ENCODE data around the gene LSM3. TPM values are rescaled to one million over a fixed set of nuclear protein-coding genes. Genes with fewer than 3 reads are reported as not detected.

The LSM3 gene
- total and polyA plus RNA-seq, 2 experiments from 2014 or later, result 12.4 to 22.1 TPM

DNA sequence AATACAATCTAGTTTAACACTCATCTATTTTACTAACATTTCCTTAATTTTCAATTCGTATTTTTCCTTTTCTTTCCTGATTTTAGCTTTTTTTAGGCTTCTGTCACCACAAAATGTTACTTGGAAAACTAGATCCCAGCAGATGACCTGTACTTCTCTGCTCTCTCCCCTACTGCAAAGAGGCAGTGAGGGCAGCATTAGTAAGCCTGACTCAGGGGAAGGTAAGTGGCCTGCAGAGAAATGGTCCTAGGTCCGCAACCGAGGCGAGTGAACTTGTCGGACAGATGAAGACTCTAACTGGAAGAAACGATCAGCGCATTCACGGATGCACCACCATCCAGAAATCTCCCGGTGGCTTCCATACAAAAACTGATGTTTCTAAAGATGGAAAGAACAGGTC lies 33.4 kb upstream of the LSM3 start:
- TF ChIP-seq EZH2phosphoT487 (IDR thresholded peaks at IDR 0.05; ENCODE audit: low read depth, severe bottlenecking, unreplicated experiment) (no peak), EZH2 (IDR thresholded peaks at IDR 0.05; ENCODE audit: borderline replicate concordance) (no peak)
- TF ChIP-seq, protein P1, sequence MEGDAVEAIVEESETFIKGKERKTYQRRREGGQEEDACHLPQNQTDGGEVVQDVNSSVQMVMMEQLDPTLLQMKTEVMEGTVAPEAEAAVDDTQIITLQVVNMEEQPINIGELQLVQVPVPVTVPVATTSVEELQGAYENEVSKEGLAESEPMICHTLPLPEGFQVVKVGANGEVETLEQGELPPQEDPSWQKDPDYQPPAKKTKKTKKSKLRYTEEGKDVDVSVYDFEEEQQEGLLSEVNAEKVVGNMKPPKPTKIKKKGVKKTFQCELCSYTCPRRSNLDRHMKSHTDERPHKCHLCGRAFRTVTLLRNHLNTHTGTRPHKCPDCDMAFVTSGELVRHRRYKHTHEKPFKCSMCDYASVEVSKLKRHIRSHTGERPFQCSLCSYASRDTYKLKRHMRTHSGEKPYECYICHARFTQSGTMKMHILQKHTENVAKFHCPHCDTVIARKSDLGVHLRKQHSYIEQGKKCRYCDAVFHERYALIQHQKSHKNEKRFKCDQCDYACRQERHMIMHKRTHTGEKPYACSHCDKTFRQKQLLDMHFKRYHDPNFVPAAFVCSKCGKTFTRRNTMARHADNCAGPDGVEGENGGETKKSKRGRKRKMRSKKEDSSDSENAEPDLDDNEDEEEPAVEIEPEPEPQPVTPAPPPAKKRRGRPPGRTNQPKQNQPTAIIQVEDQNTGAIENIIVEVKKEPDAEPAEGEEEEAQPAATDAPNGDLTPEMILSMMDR (IDR thresholded peaks at IDR 0.05; ENCODE audit: poor library complexity), result no peak
- no peaks in the 10 kb centered on the region for H4K20me1 ChIP-seq (ENCODE audit: insufficient read depth, poor library complexity, severe bottlenecking)
- no peaks in the 10 kb centered on the region for H3K36me3 ChIP-seq (replicated peaks; ENCODE audit: insufficient read depth, low read depth)
- no peaks in the 10 kb centered on the region for H3K79me2 ChIP-seq
- H3K27ac ChIP-seq, result peak overlapping the region; percentile 95
- no peak for DNase-seq (ENCODE audit: low spot score)
- no peaks in the 10 kb centered on the region for H3K27me3 ChIP-seq
- no peak overlapping the region for H3K4me3 ChIP-seq
- H3K4me2 ChIP-seq, result peak overlapping the region; percentile 64
- no peaks in the 10 kb centered on the region for H3K9me2 ChIP-seq (replicated peaks; ENCODE audit: insufficient read depth)
- H3K4me1 ChIP-seq (ENCODE audit: insufficient read depth), result peaks cover 22% of the 10 kb centered on the region
- no peaks in the 10 kb centered on the region for H3K9me3 ChIP-seq (ENCODE audit: low read depth)
- 92% methylated on average over 9 of the region's 9 CpGs for WGBS (ENCODE audit: low lambda C conversion rate, missing lambda C conversion rate)
- H2AFZ ChIP-seq, result no peak overlapping the region

DNA sequence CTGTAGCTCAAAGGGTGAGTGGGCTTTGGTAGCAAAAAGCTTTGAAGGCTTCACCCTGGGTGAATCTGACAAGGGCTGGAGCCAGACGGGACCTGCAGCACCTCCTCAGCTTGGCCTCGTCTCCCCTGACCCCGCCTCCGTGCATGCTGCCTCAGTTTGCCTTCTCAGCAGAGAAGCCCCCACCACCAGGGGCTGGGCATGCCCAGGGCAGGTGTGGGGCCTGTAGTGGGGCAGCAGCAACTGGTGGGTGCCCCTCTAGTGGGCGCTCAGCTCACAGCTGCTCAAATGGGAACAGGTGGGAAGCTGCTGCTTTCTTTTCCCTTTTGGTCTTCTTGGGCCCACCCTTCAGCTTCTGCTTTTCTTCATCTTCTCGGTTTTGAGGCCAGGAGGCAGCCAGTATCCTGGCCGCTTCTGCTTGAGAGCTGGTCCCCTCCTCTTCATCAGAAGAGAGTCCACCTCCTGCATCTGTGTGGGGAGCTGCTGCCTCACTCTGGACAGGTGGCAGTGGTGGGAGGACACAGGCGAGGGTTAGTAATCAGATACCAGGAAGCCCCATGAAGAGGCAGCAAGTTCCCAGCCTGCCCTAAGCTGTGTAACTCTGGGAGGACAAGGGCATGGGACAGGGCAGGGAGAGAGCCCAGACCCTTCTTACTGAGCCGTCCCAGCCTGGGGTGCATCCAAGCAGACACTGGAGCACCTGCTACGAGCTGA lies 32.8 kb upstream of the LSM3 start:
- no peak overlapping the region for H2AFZ ChIP-seq
- H3K4me1 ChIP-seq (ENCODE audit: insufficient read depth), result peaks cover 22% of the 10 kb centered on the region
- no peaks in the 10 kb centered on the region for H3K9me3 ChIP-seq (ENCODE audit: low read depth)
- no peak overlapping the region for H3K4me3 ChIP-seq
- DNase-seq (ENCODE audit: low spot score), result no peak
- no peak overlapping the region for H3K4me2 ChIP-seq
- no peaks in the 10 kb centered on the region for H3K27me3 ChIP-seq
- H3K9me2 ChIP-seq (replicated peaks; ENCODE audit: insufficient read depth), result no peaks in the 10 kb centered on the region
- H3K79me2 ChIP-seq, result no peaks in the 10 kb centered on the region
- TF ChIP-seq EZH2 (IDR thresholded peaks at IDR 0.05; ENCODE audit: borderline replicate concordance) (no peak), EZH2phosphoT487 (IDR thresholded peaks at IDR 0.05; ENCODE audit: low read depth, severe bottlenecking, unreplicated experiment) (no peak)
- TF ChIP-seq, protein P1 (IDR thresholded peaks at IDR 0.05; ENCODE audit: poor library complexity), result no peak
- WGBS (ENCODE audit: low lambda C conversion rate, missing lambda C conversion rate), result 90% methylated on average over 10 of the region's 10 CpGs
- no peaks in the 10 kb centered on the region for H3K36me3 ChIP-seq (replicated peaks; ENCODE audit: insufficient read depth, low read depth)
- no peaks in the 10 kb centered on the region for H4K20me1 ChIP-seq (ENCODE audit: insufficient read depth, poor library complexity, severe bottlenecking)
- peak overlapping the region; percentile 95 for H3K27ac ChIP-seq

DNA sequence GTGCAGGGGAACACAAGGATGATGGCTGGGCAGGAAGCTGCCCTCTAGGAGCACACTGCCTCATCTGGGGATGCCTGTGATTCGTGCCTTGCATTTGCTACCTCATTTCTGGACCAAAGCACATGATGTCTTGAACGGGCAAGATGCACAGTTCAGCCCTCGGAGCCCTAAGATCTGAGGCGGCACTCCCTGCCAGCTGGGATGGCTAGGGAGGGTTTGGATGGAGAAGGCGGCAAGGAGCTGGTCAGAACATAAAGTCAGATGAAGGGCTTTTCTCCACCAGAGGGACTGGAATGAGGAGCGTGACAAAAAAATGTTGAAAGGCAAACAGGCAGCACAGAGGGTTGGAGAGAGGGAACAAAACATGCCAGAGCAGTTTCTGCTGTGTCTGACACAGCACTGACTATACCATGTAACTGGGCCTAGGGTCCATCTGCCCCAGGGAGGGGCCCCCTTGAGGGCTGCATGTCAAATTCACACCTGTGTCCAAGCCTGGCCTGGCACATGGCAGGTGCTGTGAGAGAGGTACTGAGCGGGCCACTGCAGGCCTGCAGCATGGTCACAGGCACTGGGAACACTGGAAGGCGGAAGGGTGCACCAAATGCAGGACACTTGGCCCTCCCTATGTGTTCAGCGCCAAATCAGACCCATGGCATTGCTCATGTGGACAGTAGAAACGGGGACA lies 32.1 kb upstream of the LSM3 start:
- no peaks in the 10 kb centered on the region for H3K9me2 ChIP-seq (replicated peaks; ENCODE audit: insufficient read depth)
- H3K27me3 ChIP-seq, result no peaks in the 10 kb centered on the region
- DNase-seq (ENCODE audit: low spot score), result no peak
- WGBS (ENCODE audit: low lambda C conversion rate, missing lambda C conversion rate), result 97% methylated on average over 10 of the region's 10 CpGs
- no peak overlapping the region for H3K4me2 ChIP-seq
- no peak overlapping the region for H3K4me3 ChIP-seq
- H4K20me1 ChIP-seq (ENCODE audit: insufficient read depth, poor library complexity, severe bottlenecking), result no peaks in the 10 kb centered on the region
- H2AFZ ChIP-seq, result no peak overlapping the region
- no peak overlapping the region for H3K27ac ChIP-seq
- H3K36me3 ChIP-seq (replicated peaks; ENCODE audit: insufficient read depth, low read depth), result no peaks in the 10 kb centered on the region
- TF ChIP-seq, protein P1 (IDR thresholded peaks at IDR 0.05; ENCODE audit: poor library complexity), result no peak
- TF ChIP-seq EZH2phosphoT487 (IDR thresholded peaks at IDR 0.05; ENCODE audit: low read depth, severe bottlenecking, unreplicated experiment) (no peak), EZH2 (IDR thresholded peaks at IDR 0.05; ENCODE audit: borderline replicate concordance) (no peak)
- peaks cover 22% of the 10 kb centered on the region for H3K4me1 ChIP-seq (ENCODE audit: insufficient read depth)
- H3K79me2 ChIP-seq, result no peaks in the 10 kb centered on the region
- H3K9me3 ChIP-seq (ENCODE audit: low read depth), result no peaks in the 10 kb centered on the region

Data from hepatocyte (in vitro differentiated cells).